ENCODE results near the gene ITPR1.
A peak's percentile ranks its signal among the peaks of the same experiment; 100 is the strongest.

The ITPR1 gene

GRCh38 chr3:4517093-4517492 is 23.9 kb downstream of the ITPR1 start:
- Histone ChIP-seq H3K9me3 (no peaks in the 10 kb centered on the region), H3K27ac (no peak overlapping the region), H3K9ac (no peak overlapping the region), H3K36me3 (peaks cover 46% of the 10 kb centered on the region), H3K4me3 (no peak overlapping the region), H4K20me1 (peaks cover 38% of the 10 kb centered on the region), H3K27me3 (no peaks in the 10 kb centered on the region), H3K4me2 (no peak overlapping the region), H3K4me1 (0 out of 2 replicates have a peak, but pooled peaks cover 8% of the 10 kb centered on the region)
- no peak for TF ChIP-seq Cebpa-rat (IDR thresholded peaks at IDR 0.05)

GRCh38 chr3:4517643-4518311 is 24.6 kb downstream of the ITPR1 start:
- H3K4me2 ChIP-seq = no peak overlapping the region
- TF ChIP-seq Cebpa-rat (IDR thresholded peaks at IDR 0.05) = no peak
- H3K27ac ChIP-seq = no peak overlapping the region
- peaks cover 53% of the 10 kb centered on the region for H3K36me3 ChIP-seq
- H4K20me1 ChIP-seq = peaks cover 35% of the 10 kb centered on the region
- no peak overlapping the region for H3K9ac ChIP-seq
- H3K27me3 ChIP-seq = no peaks in the 10 kb centered on the region
- no peak overlapping the region for H3K4me3 ChIP-seq
- 0 out of 2 replicates have a peak, but pooled peaks cover 8% of the 10 kb centered on the region for H3K4me1 ChIP-seq
- no peaks in the 10 kb centered on the region for H3K9me3 ChIP-seq

DNA sequence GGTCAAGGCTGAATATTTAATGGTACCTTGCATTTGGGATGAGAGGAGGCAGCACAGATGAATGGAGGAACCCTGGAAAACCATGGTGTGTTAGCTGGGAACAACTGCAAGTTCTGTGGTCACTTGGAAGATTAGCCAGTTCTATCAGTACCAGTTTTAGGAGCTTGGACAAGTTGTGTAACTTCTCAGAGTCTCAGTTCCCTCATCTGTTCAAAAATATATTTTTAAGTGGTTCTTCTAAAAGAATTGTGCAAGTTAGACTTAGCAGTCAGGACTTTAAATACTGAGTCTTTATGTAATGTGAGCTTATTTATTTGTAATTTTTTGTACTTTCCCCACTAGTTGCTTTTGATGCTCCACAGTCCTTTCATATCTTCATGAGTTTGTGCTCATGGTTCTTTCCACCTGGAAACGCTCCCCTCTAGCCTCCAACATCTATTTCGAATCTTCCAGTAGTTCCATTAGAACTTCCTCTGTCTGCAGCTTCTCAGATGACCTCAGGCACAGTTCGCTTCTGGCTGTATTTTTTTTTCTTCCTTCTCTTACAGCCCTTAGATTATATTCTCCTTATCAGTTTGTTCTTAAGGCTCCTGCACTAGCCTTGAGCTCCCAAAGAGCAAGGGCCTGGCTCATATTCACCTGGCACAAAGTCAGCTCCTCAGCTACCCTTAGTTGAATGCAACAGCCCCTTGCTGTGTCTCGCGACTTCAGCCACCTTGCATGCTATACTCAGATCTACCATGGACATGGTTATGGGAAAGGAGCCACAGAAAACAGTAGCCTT is 27.1 kb downstream of the ITPR1 start:
- peaks cover 19% of the 10 kb centered on the region for H3K4me1 ChIP-seq
- no peak overlapping the region for H3K4me2 ChIP-seq
- no peaks in the 10 kb centered on the region for H3K27me3 ChIP-seq
- TF ChIP-seq Cebpa-rat (IDR thresholded peaks at IDR 0.05) = no peak
- H4K20me1 ChIP-seq = peaks cover 32% of the 10 kb centered on the region
- H3K36me3 ChIP-seq = peaks cover 54% of the 10 kb centered on the region
- H3K9me3 ChIP-seq = no peaks in the 10 kb centered on the region
- no peak overlapping the region for H3K9ac ChIP-seq
- no peak overlapping the region for H3K4me3 ChIP-seq
- no peak overlapping the region for H3K27ac ChIP-seq

DNA sequence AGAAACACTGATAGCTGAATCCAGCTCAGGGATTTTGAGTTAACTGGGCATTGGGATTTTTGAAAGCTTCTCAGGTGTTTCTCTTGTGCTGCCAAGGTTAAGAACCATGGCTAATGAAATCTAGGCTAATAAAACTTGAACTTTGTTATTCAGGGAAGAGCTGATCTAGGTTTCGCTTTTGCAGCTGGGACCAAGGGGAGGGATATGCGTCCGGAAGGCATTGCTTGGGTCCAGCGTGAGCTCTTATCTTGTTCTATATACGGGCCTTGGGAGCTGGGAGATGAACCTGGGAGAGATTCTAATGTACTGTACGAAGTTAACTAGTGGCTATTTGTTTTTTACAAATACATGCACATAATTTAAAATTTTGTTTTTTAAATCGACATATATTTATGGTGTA is 29.8 kb downstream of the ITPR1 start:
- H4K20me1 ChIP-seq = peaks cover 45% of the 10 kb centered on the region
- peaks cover 49% of the 10 kb centered on the region for H3K36me3 ChIP-seq
- H3K4me3 ChIP-seq = no peak overlapping the region
- H3K9me3 ChIP-seq = no peaks in the 10 kb centered on the region
- no peak overlapping the region for H3K27ac ChIP-seq
- H3K27me3 ChIP-seq = no peaks in the 10 kb centered on the region
- H3K4me2 ChIP-seq = no peak overlapping the region
- TF ChIP-seq Cebpa-rat (IDR thresholded peaks at IDR 0.05) = no peak
- H3K4me1 ChIP-seq = peaks cover 32% of the 10 kb centered on the region
- no peak overlapping the region for H3K9ac ChIP-seq

DNA sequence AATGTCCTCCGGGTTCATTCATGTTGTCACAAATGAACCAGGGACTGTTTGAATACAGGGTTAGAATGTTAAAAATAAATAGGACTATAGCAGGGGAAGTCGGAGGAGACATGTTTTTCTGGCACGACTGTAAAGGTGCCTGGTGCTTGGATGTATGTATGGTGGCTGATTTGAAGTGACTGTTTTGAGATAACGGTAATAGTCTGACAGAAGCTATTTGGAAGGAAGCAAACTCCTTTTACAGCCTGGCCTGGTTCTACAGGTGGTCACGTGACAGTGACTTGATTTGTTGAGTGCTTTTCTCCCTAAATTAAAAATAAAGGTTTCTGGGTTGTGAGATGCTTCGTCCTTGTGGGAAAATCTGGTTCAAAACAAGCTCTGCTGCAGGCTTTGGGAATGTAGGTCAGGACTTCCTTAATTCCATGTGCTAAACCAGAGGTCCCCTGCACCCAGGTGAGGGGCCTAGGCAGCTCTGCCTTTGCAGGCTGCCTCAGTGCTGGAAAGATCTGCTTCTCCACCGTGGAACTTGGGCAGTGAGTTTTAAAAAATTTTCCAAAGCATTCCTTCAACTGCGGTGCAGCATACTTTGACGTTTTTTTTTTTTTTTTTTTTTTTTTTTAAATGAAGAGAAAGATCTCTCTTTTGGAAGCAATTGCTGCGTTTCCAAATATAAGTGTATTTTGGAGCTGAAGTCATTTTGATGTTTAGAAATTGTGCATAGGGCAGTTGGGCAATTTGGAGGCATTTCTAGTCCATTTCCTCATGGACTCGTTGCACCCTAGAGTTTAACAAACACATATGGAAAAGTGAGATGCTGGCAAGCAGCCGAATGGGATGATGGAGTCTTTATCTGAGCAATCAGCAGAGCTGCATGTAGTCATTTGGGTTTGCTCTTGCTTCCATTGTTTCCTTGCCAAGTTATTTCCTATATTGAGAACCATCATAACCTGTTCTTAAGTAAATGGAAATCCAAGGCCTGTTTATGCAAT is 30.9 kb downstream of the ITPR1 start:
- TF ChIP-seq Cebpa-rat (IDR thresholded peaks at IDR 0.05) = no peak
- Histone ChIP-seq H3K36me3 (peaks cover 41% of the 10 kb centered on the region), H3K4me1 (peaks cover 28% of the 10 kb centered on the region), H3K4me3 (no peak overlapping the region), H4K20me1 (peaks cover 56% of the 10 kb centered on the region), H3K27ac (no peak overlapping the region), H3K4me2 (peak overlapping the region; percentile 65; the same call in 1 of the 2 replicates), H3K9ac (no peak overlapping the region), H3K9me3 (no peaks in the 10 kb centered on the region), H3K27me3 (no peaks in the 10 kb centered on the region)

- H4K20me1 ChIP-seq = peaks cover 73% of the 10 kb centered on the region
- no peak for TF ChIP-seq Cebpa-rat (IDR thresholded peaks at IDR 0.05)
- H3K9me3 ChIP-seq = no peaks in the 10 kb centered on the region
- H3K4me3 ChIP-seq = no peak overlapping the region
- H3K9ac ChIP-seq = no peak overlapping the region
- peaks cover 27% of the 10 kb centered on the region for H3K4me1 ChIP-seq
- H3K4me2 ChIP-seq = peak overlapping the region; percentile 65
- H3K36me3 ChIP-seq = peaks cover 27% of the 10 kb centered on the region
- no peaks in the 10 kb centered on the region for H3K27me3 ChIP-seq
- no peak overlapping the region for H3K27ac ChIP-seq
Measured at GRCh38 chr3:4525560-4526223, 32.5 kb downstream of the ITPR1 start.

DNA sequence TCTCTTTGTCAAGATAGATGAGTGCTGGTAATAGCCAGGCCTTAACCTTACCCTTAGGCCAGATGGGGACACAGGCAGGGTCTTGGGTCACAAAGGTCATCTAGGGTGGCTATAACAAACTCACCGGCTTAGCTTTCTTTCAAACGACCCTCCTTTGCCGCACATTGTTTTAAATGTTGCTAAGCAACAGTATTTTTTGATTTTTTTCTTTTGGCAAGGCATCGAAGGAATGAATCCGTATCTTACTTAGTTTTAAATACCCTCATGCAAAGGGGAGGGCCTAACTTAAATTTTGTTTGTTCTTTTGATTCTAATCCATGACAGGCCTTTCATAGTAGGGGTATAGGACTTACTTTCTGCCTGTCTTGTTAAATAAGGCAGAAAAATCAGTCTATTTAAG is 35.2 kb downstream of the ITPR1 start:
- no peak for TF ChIP-seq Cebpa-rat (IDR thresholded peaks at IDR 0.05)
- Histone ChIP-seq H3K36me3 (peaks cover 9% of the 10 kb centered on the region; the same call in 1 of the 2 replicates), H3K4me1 (peaks cover 27% of the 10 kb centered on the region)

DNA sequence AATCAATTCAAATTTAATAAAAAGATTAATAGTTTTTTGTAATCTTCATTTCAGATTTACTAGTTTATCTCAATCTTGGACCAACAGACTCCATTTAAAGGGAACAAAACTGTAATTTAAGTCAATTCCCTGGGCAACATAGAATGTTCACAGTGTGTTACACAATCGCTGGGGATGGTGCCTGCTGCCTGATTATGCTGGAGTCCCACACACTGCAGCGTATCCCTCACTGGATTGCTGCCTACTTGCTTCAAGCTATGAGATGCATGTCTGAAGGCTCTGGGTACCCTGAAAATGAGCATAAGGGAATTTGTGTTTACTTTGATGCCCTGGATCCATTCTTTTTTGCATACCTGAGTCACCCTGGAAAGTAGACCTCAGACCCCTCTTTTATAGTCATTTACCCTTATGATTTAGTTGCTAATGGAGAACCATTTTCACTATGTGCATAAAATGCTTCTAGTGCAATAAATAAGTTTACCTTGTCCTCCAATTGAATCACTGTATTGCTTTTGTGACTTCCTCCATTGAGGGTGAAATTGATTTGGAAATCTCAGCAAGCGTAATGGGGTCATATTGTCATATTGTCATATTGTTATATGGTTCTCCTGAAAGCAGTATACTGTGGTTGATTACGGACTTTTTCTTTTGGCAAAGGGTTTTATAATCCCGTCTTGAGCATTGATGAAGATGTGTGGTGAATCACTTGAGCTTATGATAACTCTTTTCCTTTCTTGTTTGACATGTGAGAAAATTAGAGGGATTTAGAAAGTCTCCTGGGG is 35.9 kb downstream of the ITPR1 start:
- peaks cover 4% of the 10 kb centered on the region; the same call in 1 of the 2 replicates for H3K36me3 ChIP-seq
- no peak overlapping the region for H3K9ac ChIP-seq
- no peaks in the 10 kb centered on the region for H3K9me3 ChIP-seq
- no peak for TF ChIP-seq Cebpa-rat (IDR thresholded peaks at IDR 0.05)
- no peaks in the 10 kb centered on the region for H3K27me3 ChIP-seq
- H3K27ac ChIP-seq = no peak overlapping the region
- H3K4me3 ChIP-seq = no peak overlapping the region
- H4K20me1 ChIP-seq = peaks cover 99% of the 10 kb centered on the region
- H3K4me1 ChIP-seq = peaks cover 27% of the 10 kb centered on the region
- H3K4me2 ChIP-seq = no peak overlapping the region

More for the DNA sequence above, 35.2 kb downstream of the ITPR1 start:
- Histone ChIP-seq H3K27ac (no peak overlapping the region), H4K20me1 (peaks cover 98% of the 10 kb centered on the region), H3K27me3 (no peaks in the 10 kb centered on the region), H3K4me3 (no peak overlapping the region), H3K9me3 (no peaks in the 10 kb centered on the region), H3K9ac (no peak overlapping the region), H3K4me2 (no peak overlapping the region)
